ENCODE data around the gene TRMT10A. TPM values are rescaled to one million over a fixed set of nuclear protein-coding genes. Genes with fewer than 3 reads are reported as not detected.

Gene TRMT10A
- total and polyA plus RNA-seq, 10 of the 15 experiments (the other 5 are each of a cell fraction or from before 2014, with no cell fraction given): 4.5 to 13.4 (median 9.2) TPM

DNA sequence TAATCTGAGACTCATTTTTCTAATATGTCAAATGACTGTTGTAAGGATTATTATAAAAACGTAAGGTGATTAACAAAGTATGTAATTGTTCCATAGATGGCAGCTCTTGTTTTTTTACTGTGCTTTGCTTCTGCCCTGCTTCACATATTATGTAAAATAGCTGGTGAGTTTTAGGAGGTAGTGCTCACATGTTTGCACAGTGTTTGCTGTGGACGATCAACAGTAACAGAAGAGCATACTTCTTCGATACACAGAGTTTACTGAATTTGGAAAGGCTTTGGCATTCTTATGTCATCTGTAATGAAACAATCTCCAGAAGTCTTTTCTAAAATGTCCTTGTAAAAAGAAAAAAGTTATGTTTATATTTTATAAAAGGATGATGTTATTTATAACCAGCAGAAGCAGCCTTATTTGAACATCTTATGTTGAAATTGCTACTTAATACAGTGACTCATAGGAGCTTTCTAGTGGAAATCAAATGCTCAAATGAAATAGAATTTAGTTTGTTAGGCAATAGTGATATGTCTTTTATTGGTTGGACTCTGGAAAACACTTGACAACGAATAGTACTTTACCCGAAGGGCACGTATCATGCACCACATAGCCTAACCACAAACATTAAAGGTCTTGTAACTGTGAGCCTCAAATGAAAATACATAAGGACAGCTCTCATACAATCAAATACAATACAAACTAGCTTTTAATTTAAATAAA is 8.8 kb upstream of the TRMT10A start:
- H3K36me3 ChIP-seq (ENCODE audit: control insufficient read depth in 2 of 2, insufficient read depth in 2 of 2, low read length in 1 of 2): no peaks in the 10 kb centered on the region
- no peaks in the 10 kb centered on the region for H4K20me1 ChIP-seq (ENCODE audit: control insufficient read depth, insufficient read depth)
- H3K9ac ChIP-seq (ENCODE audit: control insufficient read depth, insufficient read depth, low read length): no peak overlapping the region
- ATAC-seq: no peak
- no TSS peak for BruUV-seq (replicated peaks)
- DNase-seq (ENCODE audit: low read depth, low spot score): no peak
- H3K9me3 ChIP-seq (replicated peaks; ENCODE audit: control insufficient read depth, insufficient read depth, low read length): no peaks in the 10 kb centered on the region
- H3K27ac ChIP-seq (ENCODE audit: control insufficient read depth, insufficient read depth): no peak overlapping the region
- SMC1A ChIA-PET (ENCODE audit: uncharacterized antibody, unreplicated experiment): interaction anchor here (1.0 to 1.4 kb wide), 6 partner anchors 22 to 340 kb away, joined by 3 to 4 read pairs (median 4); no protein-coding TSS in a partner anchor
- H3K79me2 ChIP-seq (ENCODE audit: control insufficient read depth, insufficient read depth, low read length): no peaks in the 10 kb centered on the region
- FAIRE-seq: no peak
- WGBS (ENCODE audit: insufficient coverage, insufficient replicate concordance, low lambda C conversion rate, missing lambda C conversion rate): 65% methylated on average over 6 of the region's 6 CpGs
- H3K4me3 ChIP-seq: no peak overlapping the region
- RAD21 ChIA-PET (ENCODE audit: unreplicated experiment): interaction anchor here (0.8 to 1.5 kb wide), 3 partner anchors 9 to 235 kb away, joined by 4 to 11 read pairs (median 5); partner anchors contain the start of gene TRMT10A
- intact Hi-C loops (cut with micrococcal nuclease; ENCODE audit: unreplicated experiment): no loop called here
- POLR2A ChIA-PET: interaction anchor here (0.6 to 0.8 kb wide), 3 partner anchors 9 to 1055 kb away, joined by 3 to 7 read pairs (median 4); partner anchors contain the start of gene TRMT10A
- H3K4me2 ChIP-seq (ENCODE audit: control insufficient read depth, insufficient read depth): no peak overlapping the region
- TF ChIP-seq, protein P1, sequence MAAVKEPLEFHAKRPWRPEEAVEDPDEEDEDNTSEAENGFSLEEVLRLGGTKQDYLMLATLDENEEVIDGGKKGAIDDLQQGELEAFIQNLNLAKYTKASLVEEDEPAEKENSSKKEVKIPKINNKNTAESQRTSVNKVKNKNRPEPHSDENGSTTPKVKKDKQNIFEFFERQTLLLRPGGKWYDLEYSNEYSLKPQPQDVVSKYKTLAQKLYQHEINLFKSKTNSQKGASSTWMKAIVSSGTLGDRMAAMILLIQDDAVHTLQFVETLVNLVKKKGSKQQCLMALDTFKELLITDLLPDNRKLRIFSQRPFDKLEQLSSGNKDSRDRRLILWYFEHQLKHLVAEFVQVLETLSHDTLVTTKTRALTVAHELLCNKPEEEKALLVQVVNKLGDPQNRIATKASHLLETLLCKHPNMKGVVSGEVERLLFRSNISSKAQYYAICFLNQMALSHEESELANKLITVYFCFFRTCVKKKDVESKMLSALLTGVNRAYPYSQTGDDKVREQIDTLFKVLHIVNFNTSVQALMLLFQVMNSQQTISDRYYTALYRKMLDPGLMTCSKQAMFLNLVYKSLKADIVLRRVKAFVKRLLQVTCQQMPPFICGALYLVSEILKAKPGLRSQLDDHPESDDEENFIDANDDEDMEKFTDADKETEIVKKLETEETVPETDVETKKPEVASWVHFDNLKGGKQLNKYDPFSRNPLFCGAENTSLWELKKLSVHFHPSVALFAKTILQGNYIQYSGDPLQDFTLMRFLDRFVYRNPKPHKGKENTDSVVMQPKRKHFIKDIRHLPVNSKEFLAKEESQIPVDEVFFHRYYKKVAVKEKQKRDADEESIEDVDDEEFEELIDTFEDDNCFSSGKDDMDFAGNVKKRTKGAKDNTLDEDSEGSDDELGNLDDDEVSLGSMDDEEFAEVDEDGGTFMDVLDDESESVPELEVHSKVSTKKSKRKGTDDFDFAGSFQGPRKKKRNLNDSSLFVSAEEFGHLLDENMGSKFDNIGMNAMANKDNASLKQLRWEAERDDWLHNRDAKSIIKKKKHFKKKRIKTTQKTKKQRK (IDR thresholded peaks at IDR 0.05; ENCODE audit: low read depth, low read length): no peak
- TF ChIP-seq CHD4 (IDR thresholded peaks at IDR 0.05): no peak
- TF ChIP-seq, protein P2, sequence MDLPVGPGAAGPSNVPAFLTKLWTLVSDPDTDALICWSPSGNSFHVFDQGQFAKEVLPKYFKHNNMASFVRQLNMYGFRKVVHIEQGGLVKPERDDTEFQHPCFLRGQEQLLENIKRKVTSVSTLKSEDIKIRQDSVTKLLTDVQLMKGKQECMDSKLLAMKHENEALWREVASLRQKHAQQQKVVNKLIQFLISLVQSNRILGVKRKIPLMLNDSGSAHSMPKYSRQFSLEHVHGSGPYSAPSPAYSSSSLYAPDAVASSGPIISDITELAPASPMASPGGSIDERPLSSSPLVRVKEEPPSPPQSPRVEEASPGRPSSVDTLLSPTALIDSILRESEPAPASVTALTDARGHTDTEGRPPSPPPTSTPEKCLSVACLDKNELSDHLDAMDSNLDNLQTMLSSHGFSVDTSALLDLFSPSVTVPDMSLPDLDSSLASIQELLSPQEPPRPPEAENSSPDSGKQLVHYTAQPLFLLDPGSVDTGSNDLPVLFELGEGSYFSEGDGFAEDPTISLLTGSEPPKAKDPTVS (IDR thresholded peaks at IDR 0.05; ENCODE audit: low read depth, low read length): no peak
- no peak for TF ChIP-seq BRCA1 (IDR thresholded peaks at IDR 0.05; ENCODE audit: low read depth, low read length)
- TF ChIP-seq, protein P3, sequence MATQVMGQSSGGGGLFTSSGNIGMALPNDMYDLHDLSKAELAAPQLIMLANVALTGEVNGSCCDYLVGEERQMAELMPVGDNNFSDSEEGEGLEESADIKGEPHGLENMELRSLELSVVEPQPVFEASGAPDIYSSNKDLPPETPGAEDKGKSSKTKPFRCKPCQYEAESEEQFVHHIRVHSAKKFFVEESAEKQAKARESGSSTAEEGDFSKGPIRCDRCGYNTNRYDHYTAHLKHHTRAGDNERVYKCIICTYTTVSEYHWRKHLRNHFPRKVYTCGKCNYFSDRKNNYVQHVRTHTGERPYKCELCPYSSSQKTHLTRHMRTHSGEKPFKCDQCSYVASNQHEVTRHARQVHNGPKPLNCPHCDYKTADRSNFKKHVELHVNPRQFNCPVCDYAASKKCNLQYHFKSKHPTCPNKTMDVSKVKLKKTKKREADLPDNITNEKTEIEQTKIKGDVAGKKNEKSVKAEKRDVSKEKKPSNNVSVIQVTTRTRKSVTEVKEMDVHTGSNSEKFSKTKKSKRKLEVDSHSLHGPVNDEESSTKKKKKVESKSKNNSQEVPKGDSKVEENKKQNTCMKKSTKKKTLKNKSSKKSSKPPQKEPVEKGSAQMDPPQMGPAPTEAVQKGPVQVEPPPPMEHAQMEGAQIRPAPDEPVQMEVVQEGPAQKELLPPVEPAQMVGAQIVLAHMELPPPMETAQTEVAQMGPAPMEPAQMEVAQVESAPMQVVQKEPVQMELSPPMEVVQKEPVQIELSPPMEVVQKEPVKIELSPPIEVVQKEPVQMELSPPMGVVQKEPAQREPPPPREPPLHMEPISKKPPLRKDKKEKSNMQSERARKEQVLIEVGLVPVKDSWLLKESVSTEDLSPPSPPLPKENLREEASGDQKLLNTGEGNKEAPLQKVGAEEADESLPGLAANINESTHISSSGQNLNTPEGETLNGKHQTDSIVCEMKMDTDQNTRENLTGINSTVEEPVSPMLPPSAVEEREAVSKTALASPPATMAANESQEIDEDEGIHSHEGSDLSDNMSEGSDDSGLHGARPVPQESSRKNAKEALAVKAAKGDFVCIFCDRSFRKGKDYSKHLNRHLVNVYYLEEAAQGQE (IDR thresholded peaks at IDR 0.05; ENCODE audit: low read depth, low read length): no peak
- TF ChIP-seq, protein P4, sequence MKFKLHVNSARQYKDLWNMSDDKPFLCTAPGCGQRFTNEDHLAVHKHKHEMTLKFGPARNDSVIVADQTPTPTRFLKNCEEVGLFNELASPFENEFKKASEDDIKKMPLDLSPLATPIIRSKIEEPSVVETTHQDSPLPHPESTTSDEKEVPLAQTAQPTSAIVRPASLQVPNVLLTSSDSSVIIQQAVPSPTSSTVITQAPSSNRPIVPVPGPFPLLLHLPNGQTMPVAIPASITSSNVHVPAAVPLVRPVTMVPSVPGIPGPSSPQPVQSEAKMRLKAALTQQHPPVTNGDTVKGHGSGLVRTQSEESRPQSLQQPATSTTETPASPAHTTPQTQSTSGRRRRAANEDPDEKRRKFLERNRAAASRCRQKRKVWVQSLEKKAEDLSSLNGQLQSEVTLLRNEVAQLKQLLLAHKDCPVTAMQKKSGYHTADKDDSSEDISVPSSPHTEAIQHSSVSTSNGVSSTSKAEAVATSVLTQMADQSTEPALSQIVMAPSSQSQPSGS (IDR thresholded peaks at IDR 0.05; ENCODE audit: low read length): no peak
- CTCF ChIA-PET: interaction anchor here (0.8 to 1.3 kb wide), 5 partner anchors 9 to 314 kb away, joined by 3 to 5 read pairs (median 3); partner anchors contain the start of gene TRMT10A
- in situ Hi-C loops (cut with MboI): no loop called here
- no peaks in the 10 kb centered on the region for H3K27me3 ChIP-seq (replicated peaks in 1 of 2; ENCODE audit: control insufficient read depth in 2 of 2, insufficient read depth in 2 of 2, low read length in 1 of 2)
- peaks cover 7% of the 10 kb centered on the region for H3K4me1 ChIP-seq (ENCODE audit: control insufficient read depth, insufficient read depth, low read length)
- no peak overlapping the region for H2AFZ ChIP-seq (ENCODE audit: control insufficient read depth, low read depth, low read length)
